GM18498 (cell line): Measurements from ENCODE around the gene NOSTRIN.
"Not testable (repeated sequence)": the region's sequence is repeated elsewhere in the genome, so short reads cannot be mapped to it uniquely, and the experiment has no call there.

Experiments used
- ATAC-seq: cut with Tn5 transposase; IDR thresholded peaks from one replicate; pipeline ENCODE4 v1.9.1; 2021; ENCODE audit warnings: mild to moderate bottlenecking, moderate library complexity; ENCODE audit not compliant: unreplicated experiment

Gene NOSTRIN

GRCh38 chr2:168801961-168802858 is at the start of gene NOSTRIN:
Gene NOSTRIN (plus strand): TSS chr2:168802637. CDS start chr2:168802647, 10 bp downstream.
- no peak for ATAC-seq

GRCh38 chr2:168753765-168754329 is 48.6 kb upstream of the NOSTRIN start:
- ATAC-seq: no peak

DNA sequence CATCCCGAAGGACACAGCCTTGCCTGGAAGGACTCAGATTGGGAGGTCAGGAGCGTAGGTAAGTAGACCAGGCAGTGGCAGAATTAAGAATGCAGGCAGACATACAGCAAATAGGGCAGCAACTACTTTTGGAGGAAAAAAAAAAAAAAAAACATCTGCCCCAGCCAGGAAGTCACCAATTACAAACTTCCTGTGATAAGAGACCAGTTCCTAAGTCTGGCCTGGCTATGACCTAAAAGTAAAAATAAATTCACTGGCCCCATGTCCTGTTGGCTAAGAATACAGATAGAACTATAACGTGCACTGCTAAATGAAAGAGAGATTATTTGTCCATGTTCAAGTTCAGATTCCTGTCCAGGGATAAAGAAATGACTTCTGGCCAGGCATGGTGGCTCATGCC is 45.2 kb upstream of the NOSTRIN start:
- ATAC-seq: no peak

DNA sequence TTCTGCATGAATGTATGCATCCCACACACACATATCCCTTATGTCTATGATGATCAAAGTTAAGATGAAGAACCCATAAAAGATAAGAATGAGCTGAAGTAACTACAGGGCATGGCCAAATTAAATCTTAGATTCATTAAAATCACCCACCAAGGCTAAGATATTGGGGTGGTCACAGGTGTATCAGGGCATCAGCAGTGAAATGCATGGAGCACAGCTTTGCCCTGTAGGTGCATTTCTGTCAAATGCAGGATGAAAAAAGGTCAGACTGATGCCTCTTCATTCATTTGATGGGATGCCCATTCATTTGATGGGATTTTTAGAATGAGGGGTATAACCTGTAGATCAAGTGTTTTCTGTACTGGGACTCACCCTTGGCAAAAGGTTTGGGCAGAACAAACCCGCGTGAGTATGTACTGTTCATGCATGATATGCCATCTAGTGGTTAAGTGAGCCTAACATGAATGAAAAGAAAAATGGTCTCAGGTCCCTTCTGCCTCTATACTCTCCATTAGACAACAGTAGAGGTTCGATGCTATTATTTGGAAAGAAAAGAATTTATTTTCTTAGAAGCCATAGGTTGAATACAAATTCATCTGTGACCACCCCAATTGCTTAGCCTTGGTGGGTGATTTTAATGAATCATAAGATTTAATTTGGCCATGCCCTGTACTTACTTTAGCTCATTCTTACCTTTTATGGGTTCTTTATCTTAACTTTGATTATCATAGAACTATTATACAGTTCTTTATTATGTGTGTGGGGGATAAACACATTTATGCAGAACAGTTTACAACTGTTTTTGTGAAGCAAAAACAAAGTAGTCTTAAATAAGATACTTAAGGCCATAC is 43.2 kb upstream of the NOSTRIN start:
- peak; percentile 83 for ATAC-seq

DNA sequence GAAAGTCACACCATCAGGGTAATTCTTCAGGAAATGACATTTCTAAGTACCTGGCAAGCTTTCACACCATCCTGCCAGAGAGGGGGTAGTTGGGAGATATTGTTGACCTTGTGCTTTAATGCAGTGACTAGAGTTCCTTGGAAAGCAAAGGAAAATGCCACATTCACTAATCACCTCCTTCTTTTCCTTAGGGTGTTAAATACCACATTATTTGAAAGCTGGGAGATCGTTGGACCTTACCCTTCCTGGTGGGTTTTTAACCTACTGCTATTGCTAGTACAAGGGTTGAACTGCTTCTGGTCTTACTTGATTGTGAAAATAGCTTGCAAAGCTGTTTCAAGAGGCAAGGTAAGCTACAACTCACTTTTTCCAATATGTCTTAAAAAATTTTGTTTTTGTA is 37.0 kb upstream of the NOSTRIN start:
- no peak for ATAC-seq

DNA sequence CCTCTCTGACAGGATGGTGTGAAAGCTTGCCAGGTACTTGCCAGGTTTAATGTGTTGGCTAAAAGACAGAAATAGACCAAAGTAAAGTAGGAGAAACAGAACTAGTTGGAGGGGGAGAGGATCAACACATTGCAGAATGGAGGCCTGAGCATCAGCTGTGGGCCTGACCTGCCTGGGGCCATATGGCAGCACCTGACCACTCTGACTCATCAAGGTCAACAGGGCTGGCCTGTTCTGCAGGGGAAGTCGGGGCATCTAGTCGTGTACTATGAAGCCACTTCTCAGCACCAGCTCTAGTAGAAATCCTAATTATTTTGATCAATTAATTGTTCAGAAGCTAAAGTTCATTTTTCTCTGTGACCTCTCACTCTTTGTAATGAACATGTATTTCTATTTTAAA is 35.8 kb upstream of the NOSTRIN start:
- ATAC-seq: no peak

GRCh38 chr2:168767258-168767657 is 35.2 kb upstream of the NOSTRIN start:
- ATAC-seq: no peak

GRCh38 chr2:168768357-168768756 is 34.1 kb upstream of the NOSTRIN start:
- not testable (repeated sequence) for ATAC-seq

DNA sequence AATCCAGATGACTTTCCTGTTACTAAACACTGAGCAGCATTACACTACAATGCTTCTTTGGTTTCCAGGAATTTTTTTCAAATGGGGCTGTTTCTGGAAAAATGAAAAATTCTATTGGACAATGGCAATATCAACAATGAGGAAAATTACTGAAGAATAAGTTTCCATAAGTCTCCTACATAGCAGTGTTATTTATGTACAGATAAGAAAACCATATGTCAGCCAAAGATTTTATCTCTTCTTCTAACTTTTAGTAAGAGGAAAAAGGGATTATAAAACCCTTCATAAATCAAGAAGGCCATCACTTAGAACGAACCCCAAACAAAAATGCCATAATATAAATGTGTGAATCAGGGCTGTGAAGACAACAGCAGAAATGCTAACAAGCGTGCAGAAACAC is 31.6 kb upstream of the NOSTRIN start:
- ATAC-seq: no peak

- ATAC-seq: no peak
Observed at GRCh38 chr2:168772704-168773103, 29.7 kb upstream of the NOSTRIN start.

DNA sequence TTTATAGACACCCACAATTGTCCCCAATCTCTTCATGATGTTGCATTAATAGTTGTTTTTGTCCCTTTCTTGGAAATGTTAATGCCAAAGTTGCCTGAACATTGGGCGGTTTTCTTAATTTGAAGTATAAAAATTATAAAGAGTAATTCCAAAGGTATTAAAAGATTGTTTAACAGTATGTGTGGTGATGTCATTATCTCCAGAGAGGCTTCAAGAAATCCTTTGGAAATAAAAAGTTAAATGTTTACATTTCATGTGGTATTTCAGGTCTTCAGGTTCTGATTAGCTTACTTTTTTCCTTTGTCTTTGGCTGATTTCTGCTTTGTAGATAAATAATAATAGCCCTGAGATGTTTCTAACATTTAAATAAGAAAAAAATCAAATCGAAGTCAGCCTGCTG is 29.3 kb upstream of the NOSTRIN start:
- no peak for ATAC-seq

DNA sequence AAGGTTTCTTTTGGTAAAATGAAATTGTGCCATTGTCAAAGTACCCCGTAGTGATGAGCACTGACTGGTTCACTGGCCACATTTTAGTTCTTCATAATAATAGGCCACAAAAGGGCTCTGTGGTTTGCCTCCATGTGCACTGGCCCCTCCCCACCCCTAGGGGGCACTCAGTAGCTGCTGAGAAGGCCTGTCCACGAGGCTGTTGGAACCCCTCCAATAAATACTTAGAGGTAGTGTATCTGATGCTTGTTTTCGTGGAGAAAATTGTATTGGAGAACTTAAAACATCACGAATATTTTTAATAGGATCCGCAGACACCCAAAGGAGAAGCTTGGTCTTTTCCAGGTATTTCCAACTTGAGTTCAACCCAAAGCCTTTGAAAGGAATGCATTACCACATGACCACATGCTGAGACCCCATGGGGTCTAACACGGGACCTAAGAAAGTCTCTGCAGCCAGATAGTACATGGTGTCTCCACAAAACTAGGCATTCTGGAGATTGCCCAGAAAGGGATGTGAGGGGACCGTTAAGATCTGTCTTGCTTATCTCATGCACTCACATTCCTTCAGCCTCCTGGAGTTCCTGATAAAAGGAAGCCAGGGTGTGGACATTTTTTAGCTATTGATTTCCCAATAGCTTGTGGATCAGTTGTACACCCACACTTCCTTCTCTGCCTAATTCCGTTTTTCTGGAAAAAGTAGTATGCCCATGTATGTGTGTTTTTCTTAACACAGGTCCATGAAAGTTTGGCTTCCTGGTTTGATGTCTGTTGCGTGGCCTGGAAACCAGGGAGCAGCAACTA is 28.5 kb upstream of the NOSTRIN start:
- ATAC-seq: peak; percentile 74

GRCh38 chr2:168775837-168776236 is 26.6 kb upstream of the NOSTRIN start:
- ATAC-seq: no peak

- no peak for ATAC-seq
Observed at GRCh38 chr2:168780669-168781071, 21.8 kb upstream of the NOSTRIN start.

DNA sequence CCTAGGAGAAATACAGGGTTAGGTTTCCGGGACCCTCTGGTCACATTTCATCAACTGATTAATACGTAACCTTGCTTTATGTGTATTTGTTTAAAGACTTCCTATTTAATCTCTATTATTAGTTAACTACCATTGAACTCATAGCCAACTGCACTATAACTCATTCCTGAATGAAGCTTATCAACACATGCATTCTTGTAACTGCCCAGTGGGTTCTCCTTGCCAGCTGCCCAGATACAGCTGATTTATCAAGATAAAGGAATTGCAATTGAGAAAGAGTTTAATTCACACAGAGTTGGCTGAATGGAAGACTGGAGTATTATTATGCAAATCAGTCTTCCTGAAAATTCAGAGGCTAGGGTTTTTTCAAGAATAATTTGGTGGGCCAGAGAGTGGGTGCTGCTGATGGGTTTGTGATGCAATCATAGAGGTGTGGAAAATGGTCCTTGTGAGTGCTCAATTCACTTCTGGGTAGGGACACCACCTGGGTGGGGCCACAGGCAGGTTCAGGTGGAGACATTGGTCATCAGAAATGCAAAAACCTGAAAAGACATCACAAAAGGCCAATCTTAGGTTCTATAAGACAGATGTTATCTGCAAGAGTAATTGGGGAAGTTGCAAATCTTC is 21.1 kb upstream of the NOSTRIN start:
- ATAC-seq: no peak

DNA sequence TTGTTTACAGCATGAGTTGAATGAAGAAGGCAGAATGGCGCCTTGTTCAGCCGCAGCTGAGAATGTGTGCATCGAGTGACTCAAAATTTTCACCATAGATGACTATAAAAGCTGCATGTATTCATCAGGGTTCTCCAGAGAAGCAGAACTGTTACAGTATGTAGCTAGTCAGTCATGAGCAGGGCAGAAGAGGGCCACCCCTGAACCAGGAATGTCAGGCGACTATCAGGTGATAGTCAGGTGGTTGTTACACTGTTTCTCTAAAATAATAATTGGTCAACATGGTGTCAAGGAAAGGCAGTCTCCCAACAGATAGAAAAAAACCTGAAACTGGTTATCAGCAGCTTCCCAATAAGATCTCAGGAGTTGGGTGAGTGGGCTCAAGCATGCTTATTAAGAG is 20.2 kb upstream of the NOSTRIN start:
- ATAC-seq: no peak

GRCh38 chr2:168784993-168785392 is 17.4 kb upstream of the NOSTRIN start:
- no peak for ATAC-seq

DNA sequence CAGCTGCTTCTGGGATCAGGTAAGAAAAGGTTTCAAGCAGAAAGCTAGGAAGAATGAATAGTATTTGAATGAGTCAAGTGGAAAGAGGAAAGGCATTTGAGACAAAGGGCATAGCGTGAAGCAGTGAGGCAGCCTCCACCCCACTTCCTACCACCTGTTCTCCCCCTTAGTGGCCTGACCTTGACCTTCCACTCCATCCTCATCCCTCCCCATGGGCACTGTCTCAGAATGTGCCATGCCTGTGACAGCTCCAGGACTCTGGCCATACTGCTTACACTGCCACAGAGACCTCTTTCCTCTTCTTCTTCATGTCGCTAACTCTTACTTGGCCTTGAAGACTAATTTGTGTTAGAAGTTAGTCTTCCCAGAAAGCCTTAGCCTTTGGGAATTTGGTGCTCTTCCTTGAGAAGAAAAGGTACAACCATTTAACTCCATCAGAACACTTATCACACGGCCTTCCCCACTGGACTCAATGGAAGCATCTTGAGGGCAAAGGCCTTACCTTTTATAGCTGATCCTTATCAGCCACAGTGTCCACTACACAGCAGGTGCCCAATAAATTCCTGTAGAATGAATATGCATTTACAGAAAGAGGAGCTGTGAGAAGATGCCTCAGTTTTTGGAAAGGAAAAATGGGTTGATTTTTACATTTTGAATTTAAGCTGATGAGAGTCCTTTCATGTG is 15.2 kb upstream of the NOSTRIN start:
- no peak for ATAC-seq

GRCh38 chr2:168787782-168788376 is 14.6 kb upstream of the NOSTRIN start:
- ATAC-seq: no peak
